ENCODE results near the gene SLC25A48.

Gene SLC25A48

GRCh38 chr5:135915466-135916001 is 81.1 kb downstream of the SLC25A48 start:
- Histone ChIP-seq H3K27me3 (ENCODE audit: insufficient read depth, low read length, poor library complexity, severe bottlenecking) (peaks cover 14% of the 10 kb centered on the region), H3K9ac (ENCODE audit: low read depth, low read length, poor library complexity, severe bottlenecking) (no peak overlapping the region), H3K79me2 (ENCODE audit: insufficient read depth, low read length) (no peaks in the 10 kb centered on the region), H3F3A (ENCODE audit: low read depth) (no peaks in the 10 kb centered on the region), H3K9me3 (ENCODE audit: insufficient read depth, low read depth, low read length) (no peaks in the 10 kb centered on the region), H3K36me3 (ENCODE audit: insufficient read depth, low read length) (no peaks in the 10 kb centered on the region), H4K20me1 (ENCODE audit: insufficient read depth, low read length, poor library complexity, severe bottlenecking) (no peaks in the 10 kb centered on the region), H3K4me3 (ENCODE audit: low read length, poor library complexity, severe bottlenecking) (no peak overlapping the region), H3K4me1 (ENCODE audit: insufficient read depth, low read length, poor library complexity, severe bottlenecking) (no peaks in the 10 kb centered on the region), H3K4me2 (ENCODE audit: low read depth, low read length, poor library complexity, severe bottlenecking) (no peak overlapping the region), H2AFZ (ENCODE audit: low read length) (no peak overlapping the region), H3K9me2 (replicated peaks; ENCODE audit: low read depth, low read length) (no peaks in the 10 kb centered on the region)
- TF ChIP-seq EZH2phosphoT487 (IDR thresholded peaks at IDR 0.05; ENCODE audit: borderline replicate concordance): no peak
- TF ChIP-seq, protein P1, sequence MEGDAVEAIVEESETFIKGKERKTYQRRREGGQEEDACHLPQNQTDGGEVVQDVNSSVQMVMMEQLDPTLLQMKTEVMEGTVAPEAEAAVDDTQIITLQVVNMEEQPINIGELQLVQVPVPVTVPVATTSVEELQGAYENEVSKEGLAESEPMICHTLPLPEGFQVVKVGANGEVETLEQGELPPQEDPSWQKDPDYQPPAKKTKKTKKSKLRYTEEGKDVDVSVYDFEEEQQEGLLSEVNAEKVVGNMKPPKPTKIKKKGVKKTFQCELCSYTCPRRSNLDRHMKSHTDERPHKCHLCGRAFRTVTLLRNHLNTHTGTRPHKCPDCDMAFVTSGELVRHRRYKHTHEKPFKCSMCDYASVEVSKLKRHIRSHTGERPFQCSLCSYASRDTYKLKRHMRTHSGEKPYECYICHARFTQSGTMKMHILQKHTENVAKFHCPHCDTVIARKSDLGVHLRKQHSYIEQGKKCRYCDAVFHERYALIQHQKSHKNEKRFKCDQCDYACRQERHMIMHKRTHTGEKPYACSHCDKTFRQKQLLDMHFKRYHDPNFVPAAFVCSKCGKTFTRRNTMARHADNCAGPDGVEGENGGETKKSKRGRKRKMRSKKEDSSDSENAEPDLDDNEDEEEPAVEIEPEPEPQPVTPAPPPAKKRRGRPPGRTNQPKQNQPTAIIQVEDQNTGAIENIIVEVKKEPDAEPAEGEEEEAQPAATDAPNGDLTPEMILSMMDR (conservative IDR thresholded peaks at IDR 0.05; ENCODE audit: low read length): no peak

DNA sequence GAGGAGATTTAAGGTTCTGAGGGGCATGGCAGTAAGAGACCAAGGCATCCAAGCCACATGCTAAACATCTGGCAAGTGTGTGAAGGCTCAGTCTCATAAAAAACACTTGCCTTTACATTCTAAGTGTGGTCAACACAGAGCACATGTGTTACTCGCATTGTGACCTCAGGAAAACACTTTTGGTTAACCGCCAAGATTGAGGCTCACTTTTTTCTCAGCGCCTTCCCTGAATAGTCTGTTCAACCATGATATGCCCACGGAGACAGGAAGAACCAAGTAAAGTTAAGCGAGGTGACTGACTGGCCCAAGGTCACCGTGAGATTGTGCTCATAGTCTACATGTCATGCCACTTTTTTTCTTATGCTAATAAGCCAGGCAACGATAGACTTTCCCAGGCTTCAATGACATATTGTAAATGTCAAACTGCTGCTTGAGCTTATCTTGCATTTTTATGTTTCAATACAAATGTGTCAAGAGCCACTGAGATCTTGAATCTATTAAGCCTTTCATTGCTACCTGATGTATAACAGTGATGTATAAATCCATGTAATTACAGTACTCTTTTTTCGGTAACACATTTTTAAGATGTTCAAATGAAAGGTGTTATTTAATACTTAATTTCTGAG is 82.3 kb downstream of the SLC25A48 start:
- Histone ChIP-seq H2AFZ (ENCODE audit: low read length) (no peak overlapping the region), H4K20me1 (ENCODE audit: insufficient read depth, low read length, poor library complexity, severe bottlenecking) (no peaks in the 10 kb centered on the region), H3K9ac (ENCODE audit: low read depth, low read length, poor library complexity, severe bottlenecking) (no peak overlapping the region), H3K9me2 (replicated peaks; ENCODE audit: low read depth, low read length) (no peaks in the 10 kb centered on the region), H3K4me3 (ENCODE audit: low read length, poor library complexity, severe bottlenecking) (no peak overlapping the region), H3F3A (ENCODE audit: low read depth) (no peaks in the 10 kb centered on the region), H3K4me1 (ENCODE audit: insufficient read depth, low read length, poor library complexity, severe bottlenecking) (no peaks in the 10 kb centered on the region), H3K9me3 (ENCODE audit: insufficient read depth, low read depth, low read length) (no peaks in the 10 kb centered on the region), H3K36me3 (ENCODE audit: insufficient read depth, low read length) (no peaks in the 10 kb centered on the region), H3K79me2 (ENCODE audit: insufficient read depth, low read length) (no peaks in the 10 kb centered on the region), H3K27me3 (ENCODE audit: insufficient read depth, low read length, poor library complexity, severe bottlenecking) (peaks cover 11% of the 10 kb centered on the region), H3K4me2 (ENCODE audit: low read depth, low read length, poor library complexity, severe bottlenecking) (no peak overlapping the region)
- TF ChIP-seq, protein P1 (conservative IDR thresholded peaks at IDR 0.05; ENCODE audit: low read length): no peak
- no peak for TF ChIP-seq EZH2phosphoT487 (IDR thresholded peaks at IDR 0.05; ENCODE audit: borderline replicate concordance)

- Histone ChIP-seq H3K4me1 (ENCODE audit: insufficient read depth, low read length, poor library complexity, severe bottlenecking) (no peaks in the 10 kb centered on the region), H3K36me3 (ENCODE audit: insufficient read depth, low read length) (no peaks in the 10 kb centered on the region), H3K9ac (ENCODE audit: low read depth, low read length, poor library complexity, severe bottlenecking) (no peak overlapping the region), H3K9me3 (ENCODE audit: insufficient read depth, low read depth, low read length) (no peaks in the 10 kb centered on the region), H3F3A (ENCODE audit: low read depth) (no peaks in the 10 kb centered on the region), H3K4me3 (ENCODE audit: low read length, poor library complexity, severe bottlenecking) (no peak overlapping the region), H3K4me2 (ENCODE audit: low read depth, low read length, poor library complexity, severe bottlenecking) (no peak overlapping the region), H3K27me3 (ENCODE audit: insufficient read depth, low read length, poor library complexity, severe bottlenecking) (peaks cover 11% of the 10 kb centered on the region), H3K9me2 (replicated peaks; ENCODE audit: low read depth, low read length) (no peaks in the 10 kb centered on the region), H3K79me2 (ENCODE audit: insufficient read depth, low read length) (no peaks in the 10 kb centered on the region), H4K20me1 (ENCODE audit: insufficient read depth, low read length, poor library complexity, severe bottlenecking) (no peaks in the 10 kb centered on the region), H2AFZ (ENCODE audit: low read length) (no peak overlapping the region)
- TF ChIP-seq, protein P1 (conservative IDR thresholded peaks at IDR 0.05; ENCODE audit: low read length): no peak
- TF ChIP-seq EZH2phosphoT487 (IDR thresholded peaks at IDR 0.05; ENCODE audit: borderline replicate concordance): no peak
These were observed 85.7 kb downstream of the SLC25A48 start for GRCh38 chr5:135920199-135920598.
